Stimulated activated CD8-positive, alpha-beta memory T cell treated with anti-CD3 and anti-CD28 coated beads, Interleukin-4, amount 100 ng/mL, for 24 hours (primary cell): Measurements from ENCODE around the gene TSPEAR.
"Not testable (repeated sequence)": the region's sequence is repeated elsewhere in the genome, so short reads cannot be mapped to it uniquely, and the experiment has no call there.

Experiments used
- DNase-seq: peaks from one replicate; pipeline ENCODE4 v3.0.0-alpha.2; 2020; ENCODE audit warnings: low read depth

Gene TSPEAR

DNA sequence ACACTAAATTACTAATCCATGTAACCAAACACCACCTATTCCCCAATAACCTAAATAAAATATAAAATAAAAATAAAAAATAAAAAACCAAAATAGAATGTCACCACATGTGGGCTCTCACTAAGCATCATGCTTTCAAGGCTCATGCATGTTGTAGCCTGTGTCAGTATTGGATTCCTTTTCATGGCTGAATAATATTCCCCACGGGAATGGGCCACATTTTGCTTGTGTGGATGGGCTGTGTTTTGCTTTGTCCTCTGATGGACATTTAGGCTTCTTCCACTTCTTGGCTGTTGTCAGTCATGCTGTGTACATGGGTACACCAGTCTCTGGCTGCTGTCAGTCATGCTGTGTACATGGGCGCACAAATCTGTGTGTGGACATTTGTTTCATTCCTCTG, 122.3 kb downstream of the TSPEAR start:
- DNase-seq, result no peak

DNA sequence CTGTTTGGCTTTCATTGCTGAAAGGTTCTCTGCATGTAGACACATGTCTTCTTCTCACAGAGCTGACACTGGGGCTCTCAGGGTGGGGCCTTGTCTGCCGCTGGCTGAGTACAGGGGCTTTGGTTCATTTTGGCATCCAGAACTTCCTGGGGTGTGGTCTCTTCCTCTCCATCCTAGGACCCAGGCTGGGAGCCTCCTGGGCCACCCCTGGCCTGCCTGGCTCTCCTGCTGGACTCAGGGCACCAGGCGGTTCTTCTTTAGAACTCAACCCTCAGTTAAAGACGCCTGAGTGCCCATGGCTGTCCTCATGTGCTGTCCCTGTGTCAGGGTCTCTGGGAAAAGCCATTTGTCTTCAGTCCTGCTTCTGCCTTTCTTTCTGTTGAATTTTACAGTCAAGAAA, 125.5 kb downstream of the TSPEAR start:
- no peak for DNase-seq

DNA sequence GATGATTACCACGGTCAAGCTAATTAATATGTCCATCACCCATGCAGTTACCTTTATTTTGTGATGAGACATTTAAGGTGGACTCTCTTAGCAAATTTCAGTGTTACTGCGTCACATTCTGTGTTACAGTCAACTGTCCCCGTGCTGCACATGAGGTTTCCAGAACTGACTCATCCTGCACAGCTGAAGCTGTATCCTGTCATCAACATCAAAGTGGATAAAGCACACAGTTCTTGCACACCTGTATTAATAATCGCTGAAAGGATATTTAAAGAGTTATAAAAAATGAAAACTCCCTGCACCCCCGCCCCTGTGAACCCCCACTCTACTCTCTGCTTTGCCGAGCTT, 127.6 kb downstream of the TSPEAR start:
- DNase-seq, result no peak

DNA sequence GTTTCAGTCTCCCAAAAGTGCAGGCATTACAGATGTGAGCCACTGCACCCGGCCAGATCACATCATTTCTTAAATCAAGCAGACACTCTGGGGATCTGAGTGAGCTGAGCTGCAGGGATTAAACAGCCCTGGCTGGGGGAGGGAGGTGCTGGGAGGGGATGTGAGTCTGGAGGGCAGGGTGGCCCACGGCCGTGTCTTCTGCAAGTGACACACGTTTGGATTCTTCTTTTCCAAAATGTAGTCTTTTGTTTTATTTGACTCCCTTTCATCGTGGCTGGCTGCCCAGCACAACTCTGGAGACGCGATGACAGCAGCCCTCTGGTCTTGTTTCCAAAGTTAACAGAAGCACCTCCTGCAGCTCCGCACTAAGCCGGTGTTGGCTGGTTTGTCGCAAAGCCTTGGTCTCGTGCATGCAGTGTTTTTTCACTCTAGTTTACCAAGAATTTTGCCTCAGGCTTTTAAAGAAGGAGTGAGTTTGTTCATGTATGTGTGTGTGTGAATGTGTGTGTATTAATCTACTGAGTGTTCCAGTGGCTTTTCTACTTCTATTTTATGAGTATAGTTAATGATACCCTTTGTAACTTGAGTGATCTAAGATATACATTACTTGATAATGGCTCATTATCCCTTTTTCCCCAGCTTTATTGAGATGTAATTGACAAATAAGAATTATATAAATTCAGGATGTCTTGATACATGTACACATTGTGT, 128.1 kb downstream of the TSPEAR start:
- no peak for DNase-seq

DNA sequence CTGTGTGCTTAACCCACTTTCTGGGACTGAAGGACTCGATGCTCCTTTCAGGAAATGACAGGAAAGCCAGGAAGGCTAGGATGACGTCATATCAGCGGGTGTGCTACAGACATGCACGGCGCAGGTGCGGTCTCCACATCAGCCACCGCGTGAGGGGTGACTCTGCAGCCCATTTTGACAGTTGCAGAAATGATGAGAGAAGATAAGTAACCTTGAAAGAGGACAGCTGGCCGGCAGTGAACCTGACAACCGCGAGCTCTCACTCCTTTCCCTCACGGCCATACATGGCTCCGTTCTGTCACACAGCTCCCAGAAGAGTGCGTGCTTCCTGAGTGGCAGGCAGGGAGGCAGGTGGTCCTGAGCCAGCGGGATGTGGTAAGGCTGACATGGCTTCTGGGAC, 129.3 kb downstream of the TSPEAR start:
- DNase-seq, result no peak

DNA sequence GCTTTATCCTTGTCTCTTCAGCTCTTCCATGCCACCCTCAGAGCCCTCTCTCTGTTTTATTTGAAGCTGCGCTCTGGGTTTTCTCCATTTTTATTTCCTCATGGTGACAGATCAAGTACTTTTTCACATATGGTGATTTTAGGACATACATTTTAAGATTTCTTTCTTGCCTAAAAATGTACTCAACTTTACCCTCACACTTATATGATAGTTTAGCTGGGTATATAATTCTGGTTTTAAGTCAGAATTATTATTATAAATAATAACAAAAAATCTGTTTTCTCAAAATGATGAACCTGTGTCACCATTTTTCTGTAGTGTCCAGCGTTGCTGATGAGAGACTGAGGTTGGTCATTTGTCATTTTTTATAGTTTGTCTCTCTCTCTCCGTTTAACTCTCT, 130.2 kb downstream of the TSPEAR start:
- DNase-seq, result no peak

DNA sequence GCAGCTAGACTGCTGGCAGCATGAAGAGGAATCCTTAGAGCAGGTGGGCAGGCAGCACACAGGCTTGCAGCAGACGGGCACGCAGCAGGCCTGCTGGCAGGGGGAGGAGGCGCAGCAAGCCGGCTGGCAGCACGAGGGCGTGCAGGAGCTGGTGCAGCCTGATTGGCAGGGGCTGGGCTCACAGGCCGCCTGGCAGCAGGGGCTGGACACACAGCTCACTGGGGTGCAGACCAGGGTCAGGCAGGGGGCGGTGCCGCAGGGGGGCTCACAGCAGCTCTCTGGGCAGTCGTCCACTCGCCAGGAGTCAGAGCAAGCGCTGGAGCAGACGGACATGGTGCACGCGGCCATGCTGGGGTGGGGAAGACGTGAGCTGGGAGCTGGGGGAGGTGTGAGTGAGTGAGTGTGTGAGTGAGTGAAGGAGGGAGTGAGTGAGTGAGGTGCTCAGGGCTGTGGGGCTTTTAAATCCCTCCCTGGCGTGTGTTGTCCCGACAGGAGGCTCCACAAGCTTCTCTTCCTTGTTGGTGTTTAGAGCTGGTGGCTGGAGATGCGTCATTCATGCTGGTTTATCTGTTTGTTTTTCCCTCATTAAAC, 131.0 kb downstream of the TSPEAR start, which contains the start of gene KRTAP10-5:
Gene KRTAP10-5 (minus strand): TSS at position 374 of the 591 bp plus-strand sequence. CDS start 26 bp downstream, at position 348.
- not testable (repeated sequence) for DNase-seq

DNA sequence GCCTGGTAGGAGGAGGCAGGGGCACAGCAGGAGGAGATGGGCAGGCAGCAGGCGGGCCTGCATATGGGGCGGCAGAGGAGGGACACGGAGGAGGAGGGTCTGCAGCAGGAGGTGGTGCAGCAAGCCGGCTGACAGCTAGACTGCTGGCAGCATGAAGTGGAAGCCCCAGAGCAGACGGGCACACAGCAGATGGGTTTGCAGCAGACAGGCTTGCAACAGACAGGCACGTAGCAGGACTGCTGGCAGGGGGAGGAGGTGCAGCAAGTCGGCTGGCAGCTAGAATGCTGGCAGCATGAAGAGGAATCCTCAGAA, 131.6 kb downstream of the TSPEAR start:
- no peak for DNase-seq

DNA sequence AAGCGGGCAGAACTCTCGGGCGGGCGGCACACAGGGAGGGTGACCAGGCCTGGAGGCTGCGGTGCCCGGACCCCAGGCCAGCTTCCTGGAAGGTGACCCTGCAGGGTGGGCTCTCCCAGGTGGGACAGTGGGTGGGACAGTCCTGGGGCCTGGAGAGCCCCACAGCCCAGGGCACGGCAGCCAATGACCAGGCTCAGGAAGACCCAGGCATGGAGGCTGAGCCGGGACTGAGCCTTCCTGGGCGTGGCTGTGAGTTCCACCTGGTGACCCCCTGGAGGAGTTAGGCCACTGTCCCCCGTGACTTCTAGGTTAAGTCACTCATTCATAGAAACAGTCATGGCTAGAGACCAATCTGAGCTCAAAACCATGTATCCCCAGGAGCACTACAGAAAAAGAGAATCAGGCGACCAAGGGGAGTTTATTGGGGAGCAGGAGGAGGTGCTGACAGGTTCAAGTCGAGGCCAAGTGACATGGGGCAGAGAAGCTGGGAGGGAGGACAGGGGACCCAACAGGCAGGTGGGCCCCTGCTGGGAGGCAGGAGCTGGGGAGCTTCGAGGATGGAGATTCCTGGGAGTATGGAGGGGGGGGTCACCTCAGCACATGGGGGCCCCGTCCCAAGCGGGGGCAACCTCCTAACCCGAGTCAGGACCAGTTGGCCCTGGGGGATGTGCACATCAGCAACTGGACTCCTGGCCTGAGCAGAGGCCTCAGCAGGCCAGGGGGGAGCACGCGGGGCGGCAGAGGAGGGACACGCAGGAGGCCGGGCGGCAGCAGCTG, 132.1 kb downstream of the TSPEAR start:
- DNase-seq, result no peak

DNA sequence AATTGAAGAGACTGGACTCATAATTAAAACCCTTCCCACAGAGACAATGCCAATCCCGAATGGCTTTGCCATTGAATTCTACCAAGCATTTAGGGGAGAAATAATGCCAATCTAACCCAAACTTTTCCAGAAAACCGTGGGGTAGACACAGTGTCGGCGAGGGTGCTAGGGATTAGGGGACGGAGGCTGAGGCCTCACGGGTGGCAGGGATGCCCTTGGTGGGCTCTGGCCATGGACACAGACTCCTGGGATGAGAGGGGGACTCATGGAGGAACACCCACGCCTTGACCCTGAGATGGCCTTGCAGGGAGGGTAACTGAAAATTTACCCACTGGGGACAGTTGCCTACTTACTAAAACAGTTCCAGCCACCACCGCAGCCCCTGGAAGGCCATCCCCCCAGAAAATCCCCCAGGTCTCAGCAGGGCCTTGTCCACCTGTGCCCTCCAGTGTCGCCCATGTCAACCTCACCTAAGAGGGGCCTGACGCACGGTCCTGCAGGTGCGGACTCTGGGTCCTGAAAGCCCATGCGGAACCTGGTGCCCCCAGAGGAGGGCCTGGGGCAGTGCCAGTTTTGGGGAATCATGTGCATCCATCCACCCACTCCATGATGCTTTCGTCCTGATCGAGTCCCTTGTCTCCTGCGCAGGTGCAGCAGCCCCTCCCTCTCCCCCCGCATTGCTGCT, 132.9 kb downstream of the TSPEAR start:
- no peak for DNase-seq

DNA sequence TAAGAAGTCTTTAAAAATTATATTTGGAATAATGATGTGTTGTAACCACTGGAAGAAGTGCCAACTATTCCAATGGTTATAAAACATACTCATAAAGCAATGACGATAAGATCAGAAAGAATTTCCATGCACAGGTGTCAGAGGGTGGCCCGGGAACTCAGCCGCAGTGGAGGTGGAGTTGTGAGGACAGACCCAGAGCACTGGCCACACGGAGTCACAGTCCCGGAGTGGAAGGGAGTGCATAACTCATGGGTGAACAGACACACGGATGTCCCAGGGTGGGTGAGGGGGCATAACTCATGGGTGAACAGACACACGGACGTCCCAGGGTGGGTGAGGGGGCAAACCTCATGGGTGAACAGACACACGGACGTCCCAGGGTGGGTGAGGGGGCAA, 135.3 kb downstream of the TSPEAR start:
- DNase-seq, result no peak

DNA sequence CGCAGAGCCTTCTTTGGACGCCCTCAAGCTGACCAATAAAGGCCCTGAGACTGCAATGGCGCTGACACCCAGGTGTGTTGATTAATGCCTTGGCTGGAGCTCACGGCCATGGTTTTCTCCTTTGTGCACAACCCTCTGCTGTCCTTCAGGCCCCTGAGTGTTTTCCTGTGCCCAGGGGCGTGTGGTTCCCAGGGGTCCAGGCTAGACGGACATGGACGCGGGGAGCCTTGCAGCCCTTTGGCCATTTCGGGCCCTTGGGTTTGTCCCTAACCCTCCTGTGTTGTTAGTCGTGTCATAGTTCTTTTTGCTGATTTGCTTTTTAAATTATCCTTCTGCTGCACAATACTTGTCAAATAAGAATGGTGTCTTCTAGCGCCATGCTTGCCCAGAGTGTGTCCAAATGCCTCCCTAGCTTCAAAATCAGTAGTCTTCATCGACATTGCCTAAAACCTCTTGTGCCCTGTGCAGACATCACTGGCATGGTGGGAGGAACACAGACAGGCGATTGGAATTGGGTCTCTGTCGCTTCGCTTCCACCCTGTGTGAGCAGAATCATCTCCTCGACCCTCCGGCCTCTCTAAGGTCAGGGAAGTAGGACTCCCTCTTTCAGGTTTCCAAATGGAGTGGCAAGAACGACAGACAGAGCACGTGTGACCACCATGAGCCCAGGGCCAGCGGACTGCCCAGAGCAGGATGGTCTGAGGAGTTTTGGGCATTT, 135.9 kb downstream of the TSPEAR start:
- no peak for DNase-seq

DNA sequence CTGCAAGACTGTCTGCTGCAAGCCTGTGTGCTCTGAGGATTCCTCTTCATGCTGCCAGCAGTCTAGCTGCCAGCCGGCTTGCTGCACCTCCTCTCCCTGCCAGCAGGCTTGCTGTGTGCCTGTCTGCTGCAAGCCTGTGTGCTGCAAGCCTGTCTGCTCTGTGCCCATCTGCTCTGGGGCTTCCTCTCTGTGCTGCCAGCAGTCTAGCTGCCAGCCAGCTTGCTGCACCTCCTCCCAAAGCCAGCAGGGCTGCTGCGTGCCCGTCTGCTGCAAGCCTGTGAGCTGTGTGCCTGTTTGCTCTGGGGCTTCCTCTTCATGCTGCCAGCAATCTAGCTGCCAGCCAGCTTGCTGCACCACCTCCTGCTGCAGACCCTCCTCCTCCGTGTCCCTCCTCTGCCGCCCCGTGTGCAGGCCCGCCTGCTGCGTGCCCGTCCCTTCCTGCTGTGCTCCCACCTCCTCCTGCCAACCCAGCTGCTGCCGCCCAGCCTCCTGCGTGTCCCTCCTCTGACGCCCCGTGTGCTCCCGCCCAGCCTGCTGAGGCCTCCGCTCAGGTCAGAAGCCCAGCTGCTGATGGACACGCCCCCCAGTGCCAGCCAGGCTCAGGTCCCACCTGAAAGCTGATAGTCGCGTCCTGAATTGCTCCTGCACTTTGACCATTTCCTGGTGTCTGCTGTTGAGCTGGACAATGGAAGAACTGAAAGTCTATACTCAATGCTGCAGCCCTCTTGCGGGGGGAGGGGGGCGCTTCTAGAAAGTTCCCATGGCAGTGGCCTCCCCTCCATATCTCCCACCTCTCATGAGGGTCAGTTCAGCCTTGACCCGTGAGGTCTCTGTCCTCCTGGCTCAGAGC, 136.7 kb downstream of the TSPEAR start:
- DNase-seq, result no peak

DNA sequence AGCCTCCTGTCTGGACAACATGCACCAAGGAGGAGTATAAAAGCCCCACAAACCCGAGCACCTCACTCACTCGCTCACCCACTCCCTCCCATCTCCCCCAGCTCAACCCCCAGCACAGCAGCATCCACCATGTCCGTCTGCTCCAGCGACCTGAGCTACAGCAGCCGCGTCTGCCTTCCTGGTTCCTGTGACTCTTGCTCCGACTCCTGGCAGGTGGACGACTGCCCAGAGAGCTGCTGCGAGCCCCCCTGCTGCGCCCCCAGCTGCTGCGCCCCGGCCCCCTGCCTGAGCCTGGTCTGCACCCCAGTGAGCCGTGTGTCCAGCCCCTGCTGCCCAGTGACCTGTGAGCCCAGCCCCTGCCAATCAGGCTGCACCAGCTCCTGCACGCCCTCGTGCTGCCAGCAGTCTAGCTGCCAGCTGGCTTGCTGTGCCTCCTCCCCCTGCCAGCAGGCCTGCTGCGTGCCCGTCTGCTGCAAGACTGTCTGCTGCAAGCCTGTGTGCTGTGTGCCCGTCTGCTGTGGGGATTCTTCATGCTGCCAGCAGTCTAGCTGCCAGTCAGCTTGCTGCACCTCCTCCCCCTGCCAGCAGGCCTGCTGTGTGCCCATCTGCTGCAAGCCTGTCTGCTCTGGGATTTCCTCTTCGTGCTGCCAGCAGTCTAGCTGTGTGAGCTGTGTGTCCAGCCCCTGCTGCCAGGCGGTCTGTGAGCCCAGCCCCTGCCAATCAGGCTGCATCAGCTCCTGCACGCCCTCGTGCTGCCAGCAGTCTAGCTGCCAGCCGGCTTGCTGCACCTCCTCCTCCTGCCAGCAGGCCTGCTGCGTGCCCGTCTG, 137.5 kb downstream of the TSPEAR start, which contains the start of gene KRTAP10-4:
Gene KRTAP10-4 (plus strand): TSS at position 100 of the 827 bp plus-strand sequence. CDS start 30 bp downstream, at position 130.
- not testable (repeated sequence) for DNase-seq

DNA sequence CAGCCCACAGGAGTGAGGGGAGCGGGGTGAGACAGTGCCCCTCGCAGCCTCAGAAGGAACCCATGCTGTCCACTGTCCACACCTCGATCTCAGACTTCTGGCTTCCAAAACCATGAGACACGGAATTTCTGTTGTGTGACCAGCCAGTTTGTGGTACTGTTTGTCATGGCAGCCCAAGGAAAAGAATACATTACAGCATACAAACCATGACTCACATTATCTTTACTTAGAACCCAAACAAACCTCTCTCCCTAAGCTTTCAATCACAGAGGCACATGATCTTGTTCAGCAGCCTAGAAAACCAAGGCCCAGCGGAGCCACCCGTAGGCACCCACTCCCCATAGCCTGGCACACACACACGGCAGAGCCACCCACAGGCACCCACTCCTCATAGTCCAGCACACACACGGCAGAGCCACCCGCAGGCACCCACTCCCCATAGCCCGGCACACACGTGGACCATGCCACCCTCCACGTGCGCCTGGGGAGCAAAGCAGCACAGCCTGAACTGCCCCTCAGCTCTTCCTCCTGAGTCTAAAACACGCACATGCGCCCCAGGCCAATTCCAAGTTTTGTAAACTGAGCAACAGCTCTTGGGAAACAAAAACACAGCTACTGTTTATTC, 138.3 kb downstream of the TSPEAR start:
- DNase-seq, result no peak

DNA sequence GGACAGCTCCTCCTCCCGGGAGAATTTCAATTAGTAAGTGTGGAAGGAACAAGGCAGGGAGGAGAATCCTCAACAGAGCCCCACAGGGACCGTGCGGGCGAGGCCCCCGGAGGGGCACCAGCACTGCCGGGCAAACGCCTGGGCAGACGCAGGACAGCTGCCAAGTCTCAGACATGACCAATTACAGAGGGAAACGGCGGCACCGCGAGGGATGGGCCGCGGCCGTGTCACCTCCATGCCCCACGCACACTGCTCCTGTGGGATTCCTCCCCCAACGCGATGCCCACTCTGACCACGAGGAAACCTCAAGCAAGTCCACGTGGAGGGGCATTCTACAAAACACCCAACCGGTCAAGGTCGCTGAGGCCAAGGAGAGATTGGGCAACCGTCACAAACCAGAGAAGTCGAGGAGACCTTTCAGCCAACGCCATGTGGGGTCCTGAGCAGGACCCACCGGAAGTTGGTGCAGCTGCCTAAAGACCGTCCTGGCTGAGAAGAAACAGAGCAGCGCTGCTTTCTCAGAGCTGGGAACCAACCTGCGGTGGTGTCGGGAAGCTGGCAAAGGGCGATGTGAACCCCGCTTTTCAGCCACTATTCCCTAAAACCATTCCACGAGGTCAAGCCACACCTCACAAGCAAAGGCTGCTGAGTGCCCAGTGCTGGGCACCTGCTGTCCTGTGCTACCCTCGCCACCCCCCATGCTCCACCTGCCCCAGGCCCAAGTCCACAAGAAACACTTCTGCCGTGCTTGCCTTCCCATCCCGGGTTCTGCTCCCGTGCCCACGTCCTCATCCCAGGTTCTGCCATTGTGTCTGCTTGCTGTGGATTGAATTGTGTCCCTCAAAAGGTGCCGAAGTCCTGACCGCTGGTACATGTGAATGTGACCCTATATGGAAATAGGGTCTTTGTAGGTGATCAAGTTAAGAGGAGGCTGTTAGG, 139.3 kb downstream of the TSPEAR start:
- no peak for DNase-seq

DNA sequence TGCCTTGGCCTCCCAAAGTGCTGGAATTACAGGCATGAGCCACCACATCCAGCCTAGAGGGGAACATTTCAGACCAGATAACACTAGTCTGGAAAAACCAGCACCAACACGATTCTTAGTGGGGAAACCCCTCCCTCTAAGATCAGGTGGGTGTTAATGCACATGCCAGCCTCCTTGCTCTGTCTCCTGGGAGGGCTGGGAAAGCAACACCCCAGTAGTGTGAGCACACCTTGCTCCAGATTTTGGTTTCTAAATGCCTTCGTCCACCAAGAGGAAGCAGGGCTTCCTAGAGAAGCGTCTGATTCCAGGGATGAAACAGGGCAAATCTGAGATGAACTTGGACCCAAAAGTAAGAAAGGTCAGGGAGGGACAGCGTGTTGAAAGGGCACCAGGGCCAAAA, 140.1 kb downstream of the TSPEAR start:
- DNase-seq, result no peak

DNA sequence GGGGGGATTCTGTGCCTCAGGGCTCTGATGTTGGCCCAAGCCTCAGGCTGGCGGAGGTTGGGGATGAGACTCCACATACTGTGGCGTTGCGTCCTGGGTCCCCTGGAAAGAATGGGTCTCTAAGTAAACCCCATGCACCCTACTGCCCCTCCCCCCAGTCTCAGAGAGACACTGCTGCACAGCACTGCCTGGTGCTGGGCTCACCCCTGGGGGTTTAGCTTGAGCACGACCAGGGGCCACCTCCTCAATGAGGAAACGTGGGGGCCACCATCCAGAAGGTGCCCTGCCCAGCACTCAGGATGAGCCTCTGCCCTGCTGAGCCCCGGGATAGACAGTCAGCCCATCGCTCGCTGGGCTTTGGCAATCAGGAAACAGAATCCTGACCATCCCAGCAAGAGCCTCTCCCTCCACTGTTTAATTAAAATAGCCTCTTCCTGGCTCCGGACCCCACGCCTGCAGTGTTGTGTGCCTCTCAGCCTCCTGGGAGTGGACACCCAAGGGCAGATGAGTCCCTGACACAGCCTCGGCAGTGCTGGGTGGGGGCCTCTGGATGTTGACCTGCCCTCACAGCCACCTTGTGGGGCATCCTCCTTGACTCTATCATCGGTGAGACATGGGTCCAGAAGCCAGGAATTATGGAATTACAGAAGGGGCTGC, 141.4 kb downstream of the TSPEAR start:
- DNase-seq, result no peak
